ENCODE measurements around the gene DYRK1A.
A peak's percentile ranks its signal among the peaks of the same experiment; 100 is the strongest.

The DYRK1A gene

GRCh38 chr21:37462087-37462861 lies 95.7 kb downstream of the DYRK1A start:
- Histone ChIP-seq H2AFZ (ENCODE audit: low read length, unreplicated experiment) (no peak overlapping the region), H3K79me2 (ENCODE audit: control insufficient read depth, insufficient read depth, low read length, unreplicated experiment) (peaks cover 93% of the 10 kb centered on the region), H3K4me3 (ENCODE audit: low read depth, low read length) (peak overlapping the region; percentile 55; the same call in 1 of the 2 replicates), H3K27me3 (ENCODE audit: insufficient read depth, low read length) (no peaks in the 10 kb centered on the region), H3K27ac (ENCODE audit: low read depth, low read length) (peak overlapping the region; percentile 25), H3K36me3 (ENCODE audit: insufficient read depth, low read length) (no peaks in the 10 kb centered on the region), H3K4me1 (ENCODE audit: control insufficient read depth, insufficient read depth, low read length, unreplicated experiment) (peaks cover 39% of the 10 kb centered on the region)

- peaks cover 39% of the 10 kb centered on the region for H3K4me1 ChIP-seq (ENCODE audit: control insufficient read depth, insufficient read depth, low read length, unreplicated experiment)
- H3K27me3 ChIP-seq (ENCODE audit: insufficient read depth, low read length), result no peaks in the 10 kb centered on the region
These were observed 96.7 kb downstream of the DYRK1A start for GRCh38 chr21:37463083-37463801.

GRCh38 chr21:37467082-37467481 lies 100.5 kb downstream of the DYRK1A start:
- H3K36me3 ChIP-seq (ENCODE audit: insufficient read depth, low read length), result peaks cover 5% of the 10 kb centered on the region; the same call in 1 of the 2 replicates
- no peaks in the 10 kb centered on the region for H3K27me3 ChIP-seq (ENCODE audit: insufficient read depth, low read length)
- no peak overlapping the region for H3K4me3 ChIP-seq (ENCODE audit: low read depth, low read length)
- H3K27ac ChIP-seq (ENCODE audit: low read depth, low read length), result no peak overlapping the region
- H3K79me2 ChIP-seq (ENCODE audit: control insufficient read depth, insufficient read depth, low read length, unreplicated experiment), result peaks cover 94% of the 10 kb centered on the region
- H3K4me1 ChIP-seq (ENCODE audit: control insufficient read depth, insufficient read depth, low read length, unreplicated experiment), result peaks cover 8% of the 10 kb centered on the region
- H2AFZ ChIP-seq (ENCODE audit: low read length, unreplicated experiment), result no peak overlapping the region

More at GRCh38 chr21:37463083-37463801, 96.7 kb downstream of the DYRK1A start:
- peak overlapping the region; percentile 56 for H3K27ac ChIP-seq (ENCODE audit: low read depth, low read length)
- peaks cover 95% of the 10 kb centered on the region for H3K79me2 ChIP-seq (ENCODE audit: control insufficient read depth, insufficient read depth, low read length, unreplicated experiment)
- H3K4me3 ChIP-seq (ENCODE audit: low read depth, low read length), result peak overlapping the region; percentile 55
- H3K36me3 ChIP-seq (ENCODE audit: insufficient read depth, low read length), result no peaks in the 10 kb centered on the region
- H2AFZ ChIP-seq (ENCODE audit: low read length, unreplicated experiment), result no peak overlapping the region

GRCh38 chr21:37468909-37469308 lies 102.3 kb downstream of the DYRK1A start:
- Histone ChIP-seq H3K4me3 (ENCODE audit: low read depth, low read length) (no peak overlapping the region), H3K36me3 (ENCODE audit: insufficient read depth, low read length) (peaks cover 11% of the 10 kb centered on the region), H3K27me3 (ENCODE audit: insufficient read depth, low read length) (no peaks in the 10 kb centered on the region), H3K27ac (ENCODE audit: low read depth, low read length) (no peak overlapping the region), H3K79me2 (ENCODE audit: control insufficient read depth, insufficient read depth, low read length, unreplicated experiment) (peaks cover 91% of the 10 kb centered on the region), H2AFZ (ENCODE audit: low read length, unreplicated experiment) (no peak overlapping the region), H3K4me1 (ENCODE audit: control insufficient read depth, insufficient read depth, low read length, unreplicated experiment) (no peaks in the 10 kb centered on the region)

GRCh38 chr21:37469441-37469840 lies 102.9 kb downstream of the DYRK1A start:
- Histone ChIP-seq H3K4me3 (ENCODE audit: low read depth, low read length) (no peak overlapping the region), H3K4me1 (ENCODE audit: control insufficient read depth, insufficient read depth, low read length, unreplicated experiment) (no peaks in the 10 kb centered on the region), H3K79me2 (ENCODE audit: control insufficient read depth, insufficient read depth, low read length, unreplicated experiment) (peaks cover 86% of the 10 kb centered on the region), H2AFZ (ENCODE audit: low read length, unreplicated experiment) (no peak overlapping the region), H3K27ac (ENCODE audit: low read depth, low read length) (no peak overlapping the region), H3K27me3 (ENCODE audit: insufficient read depth, low read length) (no peaks in the 10 kb centered on the region), H3K36me3 (ENCODE audit: insufficient read depth, low read length) (peaks cover 11% of the 10 kb centered on the region)

- peaks cover 3% of the 10 kb centered on the region for H3K4me1 ChIP-seq (ENCODE audit: control insufficient read depth, insufficient read depth, low read length, unreplicated experiment)
- no peak overlapping the region for H2AFZ ChIP-seq (ENCODE audit: low read length, unreplicated experiment)
- peaks cover 17% of the 10 kb centered on the region for H3K36me3 ChIP-seq (ENCODE audit: insufficient read depth, low read length)
- H3K79me2 ChIP-seq (ENCODE audit: control insufficient read depth, insufficient read depth, low read length, unreplicated experiment), result peaks cover 84% of the 10 kb centered on the region
- H3K27ac ChIP-seq (ENCODE audit: low read depth, low read length), result no peak overlapping the region
- no peak overlapping the region for H3K4me3 ChIP-seq (ENCODE audit: low read depth, low read length)
- no peaks in the 10 kb centered on the region for H3K27me3 ChIP-seq (ENCODE audit: insufficient read depth, low read length)
These were observed 106.0 kb downstream of the DYRK1A start for GRCh38 chr21:37472581-37472980.

- Histone ChIP-seq H3K27me3 (ENCODE audit: insufficient read depth, low read length) (no peaks in the 10 kb centered on the region), H3K4me3 (ENCODE audit: low read depth, low read length) (no peak overlapping the region), H2AFZ (ENCODE audit: low read length, unreplicated experiment) (no peak overlapping the region), H3K79me2 (ENCODE audit: control insufficient read depth, insufficient read depth, low read length, unreplicated experiment) (peaks cover 81% of the 10 kb centered on the region), H3K27ac (ENCODE audit: low read depth, low read length) (no peak overlapping the region), H3K36me3 (ENCODE audit: insufficient read depth, low read length) (peaks cover 17% of the 10 kb centered on the region), H3K4me1 (ENCODE audit: control insufficient read depth, insufficient read depth, low read length, unreplicated experiment) (peaks cover 3% of the 10 kb centered on the region)
These were observed 106.9 kb downstream of the DYRK1A start for GRCh38 chr21:37473491-37473890.

GRCh38 chr21:37474342-37474741 lies 107.8 kb downstream of the DYRK1A start:
- peaks cover 3% of the 10 kb centered on the region for H3K4me1 ChIP-seq (ENCODE audit: control insufficient read depth, insufficient read depth, low read length, unreplicated experiment)
- no peaks in the 10 kb centered on the region for H3K27me3 ChIP-seq (ENCODE audit: insufficient read depth, low read length)

GRCh38 chr21:37475186-37475868 lies 108.8 kb downstream of the DYRK1A start:
- H3K27me3 ChIP-seq (ENCODE audit: insufficient read depth, low read length), result no peaks in the 10 kb centered on the region
- peaks cover 11% of the 10 kb centered on the region for H3K36me3 ChIP-seq (ENCODE audit: insufficient read depth, low read length)
- peaks cover 75% of the 10 kb centered on the region for H3K79me2 ChIP-seq (ENCODE audit: control insufficient read depth, insufficient read depth, low read length, unreplicated experiment)
- no peak overlapping the region for H3K27ac ChIP-seq (ENCODE audit: low read depth, low read length)
- no peak overlapping the region for H2AFZ ChIP-seq (ENCODE audit: low read length, unreplicated experiment)
- peaks cover 3% of the 10 kb centered on the region for H3K4me1 ChIP-seq (ENCODE audit: control insufficient read depth, insufficient read depth, low read length, unreplicated experiment)
- H3K4me3 ChIP-seq (ENCODE audit: low read depth, low read length), result no peak overlapping the region

More at GRCh38 chr21:37474342-37474741, 107.8 kb downstream of the DYRK1A start:
- no peak overlapping the region for H3K27ac ChIP-seq (ENCODE audit: low read depth, low read length)
- peaks cover 11% of the 10 kb centered on the region for H3K36me3 ChIP-seq (ENCODE audit: insufficient read depth, low read length)
- H3K79me2 ChIP-seq (ENCODE audit: control insufficient read depth, insufficient read depth, low read length, unreplicated experiment), result peaks cover 81% of the 10 kb centered on the region
- no peak overlapping the region for H2AFZ ChIP-seq (ENCODE audit: low read length, unreplicated experiment)
- no peak overlapping the region for H3K4me3 ChIP-seq (ENCODE audit: low read depth, low read length)

GRCh38 chr21:37478794-37479193 lies 112.2 kb downstream of the DYRK1A start:
- Histone ChIP-seq H3K27ac (ENCODE audit: low read depth, low read length) (no peak overlapping the region), H3K27me3 (ENCODE audit: insufficient read depth, low read length) (no peaks in the 10 kb centered on the region), H3K79me2 (ENCODE audit: control insufficient read depth, insufficient read depth, low read length, unreplicated experiment) (peaks cover 46% of the 10 kb centered on the region), H3K4me1 (ENCODE audit: control insufficient read depth, insufficient read depth, low read length, unreplicated experiment) (peaks cover 3% of the 10 kb centered on the region), H3K36me3 (ENCODE audit: insufficient read depth, low read length) (peaks cover 16% of the 10 kb centered on the region), H3K4me3 (ENCODE audit: low read depth, low read length) (no peak overlapping the region), H2AFZ (ENCODE audit: low read length, unreplicated experiment) (no peak overlapping the region)
